OCI-LY3 (cell line): Measurements from ENCODE around the gene ARHGAP22.

Experiments
- H2AFZ ChIP-seq: fragments of 200-600, 300-600 bp; shearing (Covaris generic); 2 replicates; pipeline ENCODE4 v1.6.0; 2014; ENCODE audit warnings: antibody characterized with exemption, low read depth, low read length
- H3K27ac ChIP-seq: fragments of 200-600, 300-600 bp; sonication (generic); 2 replicates; pipeline ENCODE4 v1.5.1; 2014; ENCODE audit warnings: mild to moderate bottlenecking, low read length, moderate library complexity, mixed read lengths
- H3K27me3 ChIP-seq: fragments of 200-600, 300-600 bp; sonication (generic); 2 replicates; pipeline ENCODE4 v1.6.1; 2014; ENCODE audit warnings: low read depth, low read length, mixed read lengths
- H3K36me3 ChIP-seq: fragments of 200-600, 300-600 bp; sonication (generic); replicated peaks from 2 replicates; pipeline ENCODE3; 2014; ENCODE audit warnings: low read depth, low read length, mixed read lengths
- H3K4me1 ChIP-seq: fragments of 300-600, 200-600 bp; sonication (generic); 2 replicates; pipeline ENCODE4 v1.6.1; 2014; ENCODE audit warnings: low read length, mixed read lengths
- H3K4me2 ChIP-seq: fragments of 200-600, 300-600 bp; sonication (generic); 2 replicates; pipeline ENCODE4 v1.6.1; 2014; ENCODE audit warnings: low read length, mixed read lengths
- H3K4me3 ChIP-seq: fragments of 300-600, 200-600 bp; sonication (generic); 2 replicates; pipeline ENCODE4 v1.5.1; 2014; ENCODE audit warnings: antibody characterized with exemption, mild to moderate bottlenecking, low read length, moderate library complexity
- H3K79me2 ChIP-seq: fragments of 300-600, 200-600 bp; shearing (Covaris generic); 2 replicates; pipeline ENCODE4 v1.6.1; 2014; ENCODE audit warnings: mild to moderate bottlenecking, low read length, mixed read lengths
- H3K9ac ChIP-seq: fragments of 300-600, 200-600 bp; shearing (Covaris generic); 2 replicates; pipeline ENCODE4 v1.6.0; 2014; ENCODE audit warnings: mild to moderate bottlenecking, low read length, moderate library complexity
- H3K9me3 ChIP-seq: fragments of 200-600, 300-600 bp; shearing (Covaris generic); 2 replicates; pipeline ENCODE4 v1.6.1; 2014; ENCODE audit warnings: low read length, mixed read lengths; ENCODE audit not compliant: insufficient read depth
- H4K20me1 ChIP-seq: fragments of 200-600, 300-600 bp; sonication (generic); 2 replicates; pipeline ENCODE4 v1.6.1; 2016; ENCODE audit warnings: low read length, mixed read lengths; ENCODE audit not compliant: insufficient read depth
- CTCF ChIP-seq: fragments of 200-600, 300-600 bp; sonication (generic); IDR thresholded peaks from 2 replicates; pipeline ENCODE4 v1.5.1; 2014; ENCODE audit warnings: antibody characterized with exemption, low read length, low read depth
- EZH2phosphoT487 ChIP-seq: fragments of 200-600 bp; shearing (Covaris generic); IDR thresholded peaks from 2 replicates; pipeline ENCODE4 v1.6.1; 2018; ENCODE audit warnings: antibody characterized with exemption, mixed run types, low read depth

ARHGAP22 gene

DNA sequence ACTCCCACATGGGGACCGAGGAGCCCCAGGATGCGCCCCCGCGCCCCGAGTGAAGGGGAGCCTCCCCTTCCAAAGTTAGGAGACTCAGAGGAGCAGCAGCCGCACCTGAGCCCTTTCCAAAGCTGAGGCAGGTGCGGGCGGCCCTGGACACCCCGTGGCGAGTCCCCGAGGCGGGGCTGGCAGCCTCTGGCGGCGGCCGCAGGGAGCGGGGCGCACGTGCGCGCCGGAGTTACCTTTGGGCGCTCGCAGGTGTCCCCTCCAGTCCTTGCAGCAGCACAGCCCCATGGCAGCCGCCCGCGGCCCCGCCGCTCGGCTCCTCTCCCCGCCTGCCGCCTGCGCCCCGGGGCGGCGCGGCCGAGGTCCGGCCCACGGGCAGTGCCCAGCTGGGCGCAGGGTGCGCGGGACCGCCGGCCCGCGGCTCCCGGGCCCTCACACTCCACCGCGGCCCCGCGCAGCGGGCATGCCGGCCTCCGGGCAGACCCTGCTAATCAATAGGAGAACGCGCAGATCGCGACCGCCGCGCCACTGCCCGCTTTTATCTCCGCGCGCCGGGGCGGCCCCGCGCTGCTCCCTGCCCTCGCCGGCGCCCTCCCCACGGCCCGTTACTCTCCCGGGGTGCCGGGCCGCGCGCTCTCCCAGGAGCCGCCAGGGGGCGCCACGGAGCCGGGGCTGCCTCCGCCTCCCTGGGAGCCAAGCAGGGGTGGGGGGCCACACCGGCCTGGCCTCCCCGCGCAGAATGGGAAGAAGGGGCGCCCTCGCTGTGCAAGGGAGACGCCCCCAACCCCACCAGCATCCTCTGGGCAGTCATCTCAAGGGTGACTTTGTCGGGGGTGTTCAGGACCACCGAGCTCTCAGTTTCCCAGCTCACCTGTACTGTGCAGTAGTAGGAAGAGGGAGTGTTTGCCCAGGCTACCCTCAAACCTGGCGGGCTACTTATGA lies 80.8 kb downstream of the ARHGAP22 start:
- H3K27ac ChIP-seq, result no peak overlapping the region
- no peak overlapping the region for H3K9ac ChIP-seq
- no peaks in the 10 kb centered on the region for H3K27me3 ChIP-seq
- no peaks in the 10 kb centered on the region for H4K20me1 ChIP-seq
- H3K4me3 ChIP-seq, result no peak overlapping the region
- no peaks in the 10 kb centered on the region for H3K79me2 ChIP-seq
- H3K4me2 ChIP-seq, result no peak overlapping the region
- H3K36me3 ChIP-seq, result no peaks in the 10 kb centered on the region
- no peaks in the 10 kb centered on the region for H3K9me3 ChIP-seq
- H3K4me1 ChIP-seq, result no peaks in the 10 kb centered on the region
- H2AFZ ChIP-seq, result no peak overlapping the region
- TF ChIP-seq EZH2phosphoT487 (no peak), CTCF (no peak)

DNA sequence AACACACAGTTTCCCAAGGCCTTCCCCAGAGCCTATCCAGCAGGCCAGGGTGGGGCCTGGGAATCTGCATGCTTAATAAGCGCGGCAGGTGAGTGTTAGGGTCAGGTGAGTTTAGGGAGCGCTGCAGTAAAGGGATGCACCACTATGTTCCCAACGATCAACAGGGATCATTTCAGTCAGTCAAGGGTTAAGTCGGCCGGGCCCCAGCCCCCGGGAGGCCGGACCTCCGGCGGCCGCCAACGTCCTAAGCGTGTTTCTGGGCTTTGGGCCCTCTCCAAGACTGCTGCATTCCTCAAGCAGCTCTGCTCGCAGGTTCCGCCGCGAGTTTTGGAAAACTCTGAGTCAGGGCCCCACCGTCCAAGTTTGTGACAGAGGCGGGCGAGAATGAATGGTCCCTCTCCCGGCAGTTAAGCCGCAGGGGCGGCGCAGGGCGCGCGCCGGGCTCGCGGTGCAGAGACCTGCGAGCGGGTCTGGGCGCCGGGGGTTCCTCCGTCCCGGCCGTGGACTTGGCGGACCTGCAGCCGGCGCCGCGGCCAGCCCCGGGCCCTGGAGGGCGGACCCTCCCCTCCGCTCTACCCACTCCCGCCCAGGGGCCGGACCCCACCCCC lies 81.6 kb downstream of the ARHGAP22 start:
- H3K9ac ChIP-seq, result no peak overlapping the region
- no peaks in the 10 kb centered on the region for H3K79me2 ChIP-seq
- H2AFZ ChIP-seq, result no peak overlapping the region
- H3K27me3 ChIP-seq, result no peaks in the 10 kb centered on the region
- no peak for TF ChIP-seq EZH2phosphoT487
- TF ChIP-seq CTCF, result no peak
- H3K4me3 ChIP-seq, result no peak overlapping the region
- no peaks in the 10 kb centered on the region for H3K9me3 ChIP-seq
- H3K4me2 ChIP-seq, result no peak overlapping the region
- H4K20me1 ChIP-seq, result no peaks in the 10 kb centered on the region
- H3K4me1 ChIP-seq, result no peaks in the 10 kb centered on the region
- no peaks in the 10 kb centered on the region for H3K36me3 ChIP-seq
- no peak overlapping the region for H3K27ac ChIP-seq

- no peak overlapping the region for H3K9ac ChIP-seq
- H3K4me1 ChIP-seq, result peaks cover 9% of the 10 kb centered on the region
- no peak overlapping the region for H3K27ac ChIP-seq
- no peaks in the 10 kb centered on the region for H3K9me3 ChIP-seq
- H3K36me3 ChIP-seq, result no peaks in the 10 kb centered on the region
- H4K20me1 ChIP-seq, result no peaks in the 10 kb centered on the region
- no peak overlapping the region for H3K4me3 ChIP-seq
- H3K4me2 ChIP-seq, result no peak overlapping the region
- H3K79me2 ChIP-seq, result no peaks in the 10 kb centered on the region
- no peaks in the 10 kb centered on the region for H3K27me3 ChIP-seq
- TF ChIP-seq EZH2phosphoT487 (no peak), CTCF (no peak)
- no peak overlapping the region for H2AFZ ChIP-seq
These were observed 82.7 kb downstream of the ARHGAP22 start for GRCh38 chr10:48522011-48522765.

- Histone ChIP-seq H3K36me3 (no peaks in the 10 kb centered on the region), H3K79me2 (no peaks in the 10 kb centered on the region), H3K9ac (no peak overlapping the region), H3K27me3 (no peaks in the 10 kb centered on the region), H4K20me1 (no peaks in the 10 kb centered on the region), H3K4me1 (peaks cover 9% of the 10 kb centered on the region), H3K27ac (no peak overlapping the region), H3K9me3 (peaks cover 7% of the 10 kb centered on the region; the same call in 1 of the 2 replicates), H3K4me3 (no peak overlapping the region), H2AFZ (no peak overlapping the region), H3K4me2 (no peak overlapping the region)
- no peak for TF ChIP-seq CTCF
- no peak for TF ChIP-seq EZH2phosphoT487
These were observed 84.3 kb downstream of the ARHGAP22 start for GRCh38 chr10:48520594-48520993.
